Epithelial cell of proximal tubule (primary cell): ENCODE data around the gene BAX. TPM values are rescaled to one million over a fixed set of nuclear protein-coding genes. Genes with fewer than 3 reads are reported as not detected.
"Not testable (repeated sequence)": the region's sequence is repeated elsewhere in the genome, so short reads cannot be mapped to it uniquely, and the experiment has no call there.

Experiments used
- DNase-seq: peaks from one replicate; pipeline ENCODE4 v3.0.0-alpha.2; 2011; ENCODE audit warnings: low read depth
- H3K4me3 ChIP-seq: 2 replicates; pipeline ENCODE4 v1.5.1; 2011; ENCODE audit warnings: low read depth, mild to moderate bottlenecking, low read length
- CTCF ChIP-seq: conservative IDR thresholded peaks from 2 replicates; pipeline ENCODE4 v1.5.1; 2012; ENCODE audit warnings: low read depth, mild to moderate bottlenecking, low read length
- total RNA-seq: library from RNA; depleted of rRNA; stranded (reverse); fragments of >200 nt; gene quantifications from 2 replicates; pipeline ENCODE4 v1.2.3, GENCODE V29; 2015

Gene BAX
- total RNA-seq, 1 donor from 2014 or later: 179 TPM

- no peak overlapping the region for H3K4me3 ChIP-seq
- no peak for DNase-seq
- TF ChIP-seq CTCF: no peak
Observed at GRCh38 chr19:48914181-48914580, 40.5 kb upstream of the BAX start.

GRCh38 chr19:48915757-48916156 lies 38.9 kb upstream of the BAX start:
- no peak for TF ChIP-seq CTCF
- DNase-seq: no peak
- H3K4me3 ChIP-seq: no peak overlapping the region

GRCh38 chr19:48918071-48918470 lies 36.6 kb upstream of the BAX start:
- TF ChIP-seq CTCF: no peak
- no peak overlapping the region for H3K4me3 ChIP-seq
- no peak for DNase-seq

GRCh38 chr19:48918801-48919247 lies 35.9 kb upstream of the BAX start:
- H3K4me3 ChIP-seq: no peak overlapping the region
- no peak for DNase-seq
- TF ChIP-seq CTCF: no peak

- H3K4me3 ChIP-seq, DNase-seq: not testable (repeated sequence)
Observed at GRCh38 chr19:48919271-48919670, 35.4 kb upstream of the BAX start.

- no peak for TF ChIP-seq CTCF
- no peak overlapping the region for H3K4me3 ChIP-seq
- DNase-seq: no peak
Observed at GRCh38 chr19:48920949-48921348, 33.7 kb upstream of the BAX start.

- no peak for DNase-seq
- no peak overlapping the region for H3K4me3 ChIP-seq
- TF ChIP-seq CTCF: no peak
Observed at GRCh38 chr19:48921721-48922500, 32.8 kb upstream of the BAX start.
